ENCODE results near the gene OTOGL.

The OTOGL gene

DNA sequence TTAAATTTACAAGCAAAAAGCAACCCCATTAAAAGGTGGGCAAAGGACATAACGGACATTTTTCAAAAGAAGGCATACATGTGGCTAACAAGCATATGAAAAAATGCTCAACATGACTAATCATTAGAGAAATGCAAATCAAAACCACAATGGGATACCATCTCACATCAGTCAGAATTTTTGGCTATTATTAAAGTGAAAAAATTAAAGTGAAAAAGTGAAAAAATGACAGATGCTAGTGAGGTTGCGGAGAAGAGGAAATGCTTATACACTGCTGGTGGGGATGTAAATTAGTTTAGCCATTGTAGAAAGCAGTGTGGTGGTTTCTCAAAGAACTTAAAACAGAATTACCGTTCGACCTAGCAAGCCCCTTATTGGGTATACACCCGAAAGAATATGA, 7.9 kb downstream of the OTOGL start:
- H3K9ac ChIP-seq (ENCODE audit: low read depth, low read length, poor library complexity, severe bottlenecking) = no peak overlapping the region
- H3K9me3 ChIP-seq (ENCODE audit: insufficient read depth, low read depth, low read length) = no peaks in the 10 kb centered on the region
- no peaks in the 10 kb centered on the region for H4K20me1 ChIP-seq (ENCODE audit: insufficient read depth, low read length, poor library complexity, severe bottlenecking)
- no peaks in the 10 kb centered on the region for H3K4me1 ChIP-seq (ENCODE audit: insufficient read depth, low read length, poor library complexity, severe bottlenecking)
- no peaks in the 10 kb centered on the region for H3K79me2 ChIP-seq (ENCODE audit: insufficient read depth, low read length)
- no peaks in the 10 kb centered on the region for H3K27me3 ChIP-seq (ENCODE audit: insufficient read depth, low read length, poor library complexity, severe bottlenecking)
- H3K36me3 ChIP-seq (ENCODE audit: insufficient read depth, low read length) = no peaks in the 10 kb centered on the region
- no peaks in the 10 kb centered on the region for H3K9me2 ChIP-seq (replicated peaks; ENCODE audit: low read depth, low read length)
- H2AFZ ChIP-seq (ENCODE audit: low read length) = no peak overlapping the region
- no peak overlapping the region for H3K4me2 ChIP-seq (ENCODE audit: low read depth, low read length, poor library complexity, severe bottlenecking)
- H3K4me3 ChIP-seq (ENCODE audit: low read length, poor library complexity, severe bottlenecking) = no peak overlapping the region
- no peak for TF ChIP-seq EZH2phosphoT487 (IDR thresholded peaks at IDR 0.05; ENCODE audit: borderline replicate concordance)
- TF ChIP-seq, protein P1, sequence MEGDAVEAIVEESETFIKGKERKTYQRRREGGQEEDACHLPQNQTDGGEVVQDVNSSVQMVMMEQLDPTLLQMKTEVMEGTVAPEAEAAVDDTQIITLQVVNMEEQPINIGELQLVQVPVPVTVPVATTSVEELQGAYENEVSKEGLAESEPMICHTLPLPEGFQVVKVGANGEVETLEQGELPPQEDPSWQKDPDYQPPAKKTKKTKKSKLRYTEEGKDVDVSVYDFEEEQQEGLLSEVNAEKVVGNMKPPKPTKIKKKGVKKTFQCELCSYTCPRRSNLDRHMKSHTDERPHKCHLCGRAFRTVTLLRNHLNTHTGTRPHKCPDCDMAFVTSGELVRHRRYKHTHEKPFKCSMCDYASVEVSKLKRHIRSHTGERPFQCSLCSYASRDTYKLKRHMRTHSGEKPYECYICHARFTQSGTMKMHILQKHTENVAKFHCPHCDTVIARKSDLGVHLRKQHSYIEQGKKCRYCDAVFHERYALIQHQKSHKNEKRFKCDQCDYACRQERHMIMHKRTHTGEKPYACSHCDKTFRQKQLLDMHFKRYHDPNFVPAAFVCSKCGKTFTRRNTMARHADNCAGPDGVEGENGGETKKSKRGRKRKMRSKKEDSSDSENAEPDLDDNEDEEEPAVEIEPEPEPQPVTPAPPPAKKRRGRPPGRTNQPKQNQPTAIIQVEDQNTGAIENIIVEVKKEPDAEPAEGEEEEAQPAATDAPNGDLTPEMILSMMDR (conservative IDR thresholded peaks at IDR 0.05; ENCODE audit: low read length) = no peak
- H3F3A ChIP-seq (ENCODE audit: low read depth) = no peaks in the 10 kb centered on the region

DNA sequence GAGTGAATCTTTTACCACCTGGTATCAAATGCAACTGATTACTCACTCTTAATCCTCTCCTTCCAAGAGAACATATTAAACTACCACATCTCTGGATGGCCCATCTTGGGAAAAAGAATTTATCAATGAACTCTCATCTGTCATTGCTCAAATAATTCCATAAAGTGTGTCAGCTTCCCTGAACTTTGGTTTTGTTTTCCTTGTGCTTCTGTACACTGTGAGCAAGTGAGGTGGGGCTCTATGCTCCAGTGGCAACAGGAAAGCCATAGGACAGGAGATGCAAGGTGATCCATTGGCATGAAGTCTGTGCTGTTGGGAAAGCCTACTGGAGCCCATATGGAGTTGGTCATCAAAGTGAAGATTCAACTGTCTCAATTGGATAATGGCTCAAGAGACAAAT, 17.4 kb downstream of the OTOGL start:
- Histone ChIP-seq H3F3A (ENCODE audit: low read depth) (no peaks in the 10 kb centered on the region), H3K36me3 (ENCODE audit: insufficient read depth, low read length) (no peaks in the 10 kb centered on the region), H4K20me1 (ENCODE audit: insufficient read depth, low read length, poor library complexity, severe bottlenecking) (no peaks in the 10 kb centered on the region), H2AFZ (ENCODE audit: low read length) (no peak overlapping the region), H3K4me3 (ENCODE audit: low read length, poor library complexity, severe bottlenecking) (no peak overlapping the region), H3K4me1 (ENCODE audit: insufficient read depth, low read length, poor library complexity, severe bottlenecking) (no peaks in the 10 kb centered on the region), H3K4me2 (ENCODE audit: low read depth, low read length, poor library complexity, severe bottlenecking) (no peak overlapping the region), H3K9ac (ENCODE audit: low read depth, low read length, poor library complexity, severe bottlenecking) (no peak overlapping the region), H3K27me3 (ENCODE audit: insufficient read depth, low read length, poor library complexity, severe bottlenecking) (no peaks in the 10 kb centered on the region), H3K9me3 (ENCODE audit: insufficient read depth, low read depth, low read length) (no peaks in the 10 kb centered on the region), H3K9me2 (replicated peaks; ENCODE audit: low read depth, low read length) (no peaks in the 10 kb centered on the region), H3K79me2 (ENCODE audit: insufficient read depth, low read length) (no peaks in the 10 kb centered on the region)
- TF ChIP-seq, protein P1 (conservative IDR thresholded peaks at IDR 0.05; ENCODE audit: low read length) = no peak
- no peak for TF ChIP-seq EZH2phosphoT487 (IDR thresholded peaks at IDR 0.05; ENCODE audit: borderline replicate concordance)

DNA sequence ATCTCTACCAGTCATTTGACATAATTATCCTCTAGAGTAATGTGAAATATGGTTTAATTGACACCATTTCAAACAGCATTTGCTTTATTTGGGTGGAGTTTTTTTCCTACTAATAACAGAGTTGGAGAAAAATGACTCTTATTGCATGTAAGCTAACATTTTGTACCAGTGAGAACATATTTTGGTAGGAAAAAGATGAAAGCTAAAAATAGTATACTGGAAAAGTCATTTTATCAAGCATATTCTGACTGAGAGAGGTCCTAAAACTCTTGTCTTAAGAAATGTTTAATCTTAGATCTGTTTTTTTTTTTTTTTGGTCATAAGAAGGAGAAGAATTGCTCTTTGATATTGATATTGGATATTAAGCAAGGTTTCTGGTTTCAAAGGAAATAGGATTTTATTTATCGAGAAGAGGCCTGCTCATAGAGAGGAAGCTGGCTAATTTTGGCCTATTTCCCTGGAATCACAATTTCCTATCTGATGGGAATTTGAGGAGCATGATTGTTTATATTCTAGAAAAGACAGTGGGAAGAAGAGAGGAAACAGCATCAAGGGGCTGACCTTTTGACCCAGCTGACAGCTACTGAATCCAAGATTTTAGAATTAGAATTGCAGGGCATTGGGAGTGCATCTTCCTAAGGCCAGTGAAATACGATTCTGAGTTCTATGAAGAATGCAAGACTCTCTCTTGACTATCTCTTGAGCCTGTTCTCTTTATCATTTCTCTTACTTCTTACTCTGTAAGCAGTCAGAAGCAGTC, 19.4 kb downstream of the OTOGL start:
- Histone ChIP-seq H3K4me2 (ENCODE audit: low read depth, low read length, poor library complexity, severe bottlenecking) (no peak overlapping the region), H3F3A (ENCODE audit: low read depth) (no peaks in the 10 kb centered on the region), H3K79me2 (ENCODE audit: insufficient read depth, low read length) (no peaks in the 10 kb centered on the region), H2AFZ (ENCODE audit: low read length) (no peak overlapping the region), H3K9ac (ENCODE audit: low read depth, low read length, poor library complexity, severe bottlenecking) (no peak overlapping the region), H3K36me3 (ENCODE audit: insufficient read depth, low read length) (no peaks in the 10 kb centered on the region), H3K9me2 (replicated peaks; ENCODE audit: low read depth, low read length) (no peaks in the 10 kb centered on the region), H3K4me3 (ENCODE audit: low read length, poor library complexity, severe bottlenecking) (no peak overlapping the region), H4K20me1 (ENCODE audit: insufficient read depth, low read length, poor library complexity, severe bottlenecking) (no peaks in the 10 kb centered on the region), H3K27me3 (ENCODE audit: insufficient read depth, low read length, poor library complexity, severe bottlenecking) (no peaks in the 10 kb centered on the region), H3K9me3 (ENCODE audit: insufficient read depth, low read depth, low read length) (no peaks in the 10 kb centered on the region), H3K4me1 (ENCODE audit: insufficient read depth, low read length, poor library complexity, severe bottlenecking) (no peaks in the 10 kb centered on the region)
- TF ChIP-seq, protein P1 (conservative IDR thresholded peaks at IDR 0.05; ENCODE audit: low read length) = no peak
- TF ChIP-seq EZH2phosphoT487 (IDR thresholded peaks at IDR 0.05; ENCODE audit: borderline replicate concordance) = no peak
